GM12874 (cell line): Measurements from ENCODE around the gene ARMC3.
A peak's percentile ranks its signal among the peaks of the same experiment; 100 is the strongest.

Experiments used
- TF ChIP-seq, protein P1 (sequence below): IDR thresholded peaks from 2 replicates; pipeline ENCODE4 v1.5.1; 2011; ENCODE audit warnings: low read depth, mild to moderate bottlenecking, control low read depth, low read length, moderate library complexity; ENCODE audit not compliant: insufficient read depth

Gene ARMC3

GRCh38 chr10:23078114-23078513 lies 150.3 kb downstream of the ARMC3 start:
- TF ChIP-seq, protein P1, sequence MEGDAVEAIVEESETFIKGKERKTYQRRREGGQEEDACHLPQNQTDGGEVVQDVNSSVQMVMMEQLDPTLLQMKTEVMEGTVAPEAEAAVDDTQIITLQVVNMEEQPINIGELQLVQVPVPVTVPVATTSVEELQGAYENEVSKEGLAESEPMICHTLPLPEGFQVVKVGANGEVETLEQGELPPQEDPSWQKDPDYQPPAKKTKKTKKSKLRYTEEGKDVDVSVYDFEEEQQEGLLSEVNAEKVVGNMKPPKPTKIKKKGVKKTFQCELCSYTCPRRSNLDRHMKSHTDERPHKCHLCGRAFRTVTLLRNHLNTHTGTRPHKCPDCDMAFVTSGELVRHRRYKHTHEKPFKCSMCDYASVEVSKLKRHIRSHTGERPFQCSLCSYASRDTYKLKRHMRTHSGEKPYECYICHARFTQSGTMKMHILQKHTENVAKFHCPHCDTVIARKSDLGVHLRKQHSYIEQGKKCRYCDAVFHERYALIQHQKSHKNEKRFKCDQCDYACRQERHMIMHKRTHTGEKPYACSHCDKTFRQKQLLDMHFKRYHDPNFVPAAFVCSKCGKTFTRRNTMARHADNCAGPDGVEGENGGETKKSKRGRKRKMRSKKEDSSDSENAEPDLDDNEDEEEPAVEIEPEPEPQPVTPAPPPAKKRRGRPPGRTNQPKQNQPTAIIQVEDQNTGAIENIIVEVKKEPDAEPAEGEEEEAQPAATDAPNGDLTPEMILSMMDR = no peak

- TF ChIP-seq, protein P1 = no peak
Observed at GRCh38 chr10:23079700-23080099, 151.8 kb downstream of the ARMC3 start.

- TF ChIP-seq, protein P1 = no peak
Observed at GRCh38 chr10:23080262-23080661, 152.4 kb downstream of the ARMC3 start.

DNA sequence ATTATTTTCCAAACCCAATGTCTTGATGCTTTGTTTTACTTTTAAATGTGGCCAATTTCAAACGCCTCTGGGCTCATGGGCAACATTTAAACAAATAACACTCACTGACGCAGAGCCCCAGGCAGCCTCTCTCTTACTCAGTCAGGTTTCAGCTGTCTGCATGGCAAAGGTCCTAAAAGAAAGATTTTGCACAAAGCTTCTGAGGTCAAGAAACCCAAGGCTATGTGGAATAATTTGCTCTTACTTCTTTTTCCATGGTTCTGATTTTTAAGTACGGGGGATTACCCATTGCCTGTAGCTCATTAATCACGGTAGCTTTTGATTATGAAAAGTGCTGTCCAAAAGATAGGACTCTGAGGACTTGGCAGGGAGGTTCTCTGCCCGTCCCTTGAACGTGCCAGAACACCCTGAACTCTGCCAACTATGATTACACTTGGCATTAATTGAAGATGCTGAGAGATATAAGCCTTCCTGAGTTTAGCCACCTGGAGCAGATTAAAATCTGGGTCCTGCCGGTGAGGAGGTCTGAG lies 153.4 kb downstream of the ARMC3 start:
- TF ChIP-seq, protein P1 = no peak

DNA sequence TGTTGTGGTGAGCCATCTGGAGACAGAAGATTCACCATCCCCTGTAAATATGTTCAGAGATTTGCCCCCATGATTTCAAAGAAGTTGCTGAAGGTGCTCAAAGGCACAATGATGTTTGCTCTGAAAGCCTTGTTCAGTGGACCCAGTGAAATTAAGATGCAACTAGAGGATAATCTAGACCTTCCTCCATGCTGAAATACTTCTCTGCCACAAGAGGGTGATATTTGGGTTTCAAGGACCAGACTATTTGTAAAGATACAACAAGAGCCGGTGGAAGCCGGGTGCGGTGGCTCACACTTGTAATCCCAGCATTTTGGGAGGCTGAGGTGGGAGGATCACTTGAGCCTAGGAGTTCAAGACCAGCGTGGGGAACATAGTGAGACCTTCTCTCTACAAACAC lies 154.0 kb downstream of the ARMC3 start:
- TF ChIP-seq, protein P1 = peak; percentile 16; the same call in 1 of the 2 replicates
